Right lobe of liver (tissue), 4 donors: Measurements from ENCODE around the gene TRMT11.

Source experiments
- POLR2A ChIP-seq: fragments of 450-650 bp; IDR thresholded peaks from one replicate; pipeline ENCODE4 v1.6.1; 2017; ENCODE audit warnings: antibody characterized with exemption, mild to moderate bottlenecking
- TF ChIP-seq, protein P1 (sequence below), 4 donors: fragments of 200-600 bp in 3 of 4; fragments of 450-650 bp in 1 of 4; IDR thresholded peaks; one replicate each; pipeline versions ENCODE4 v1.5.1 to v1.8.0; 2016 to 2022; ENCODE audit warnings: antibody characterized with exemption in 4 of 4, mild to moderate bottlenecking in 2 of 4
- donor health status: DM: no; HTN: no; CAD: no.
- donor health status: DM: no; HTN: no; CAD: no.
- donor health status: DM: no; HTN: yes; CAD: no.

DNA sequence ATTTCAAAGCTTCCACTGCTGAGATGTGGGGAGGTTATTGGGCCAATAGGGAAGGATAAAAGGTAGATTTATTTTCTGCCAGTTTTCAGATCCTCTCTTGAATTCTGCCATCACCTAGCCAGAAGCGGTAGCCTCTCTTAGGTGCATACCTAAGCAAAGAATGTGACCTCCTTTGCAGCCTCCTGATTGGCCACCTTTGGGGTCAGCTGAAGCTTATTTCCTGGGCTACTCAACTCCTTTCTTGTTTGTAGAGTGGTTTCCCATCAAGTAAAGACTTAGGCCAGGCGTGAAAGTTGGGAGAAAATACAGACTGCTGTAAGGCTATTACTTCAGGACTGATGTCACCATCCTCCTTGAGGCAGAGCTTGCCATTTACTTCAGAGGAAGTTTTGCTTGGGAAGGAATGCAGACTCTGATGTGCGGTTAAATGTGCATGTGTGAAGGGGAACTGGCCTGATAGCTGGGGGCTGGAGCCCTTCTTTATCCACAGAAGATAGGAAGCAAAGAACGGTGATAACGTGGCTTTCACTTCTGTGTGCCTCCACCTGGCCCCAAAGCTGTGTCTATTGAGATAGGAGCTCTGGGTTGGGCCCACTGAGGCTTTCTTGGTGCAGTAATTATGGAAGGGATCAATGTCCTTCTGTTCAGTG lies 70.1 kb downstream of the TRMT11 start:
- TF ChIP-seq, protein P1, sequence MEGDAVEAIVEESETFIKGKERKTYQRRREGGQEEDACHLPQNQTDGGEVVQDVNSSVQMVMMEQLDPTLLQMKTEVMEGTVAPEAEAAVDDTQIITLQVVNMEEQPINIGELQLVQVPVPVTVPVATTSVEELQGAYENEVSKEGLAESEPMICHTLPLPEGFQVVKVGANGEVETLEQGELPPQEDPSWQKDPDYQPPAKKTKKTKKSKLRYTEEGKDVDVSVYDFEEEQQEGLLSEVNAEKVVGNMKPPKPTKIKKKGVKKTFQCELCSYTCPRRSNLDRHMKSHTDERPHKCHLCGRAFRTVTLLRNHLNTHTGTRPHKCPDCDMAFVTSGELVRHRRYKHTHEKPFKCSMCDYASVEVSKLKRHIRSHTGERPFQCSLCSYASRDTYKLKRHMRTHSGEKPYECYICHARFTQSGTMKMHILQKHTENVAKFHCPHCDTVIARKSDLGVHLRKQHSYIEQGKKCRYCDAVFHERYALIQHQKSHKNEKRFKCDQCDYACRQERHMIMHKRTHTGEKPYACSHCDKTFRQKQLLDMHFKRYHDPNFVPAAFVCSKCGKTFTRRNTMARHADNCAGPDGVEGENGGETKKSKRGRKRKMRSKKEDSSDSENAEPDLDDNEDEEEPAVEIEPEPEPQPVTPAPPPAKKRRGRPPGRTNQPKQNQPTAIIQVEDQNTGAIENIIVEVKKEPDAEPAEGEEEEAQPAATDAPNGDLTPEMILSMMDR (IDR thresholded peaks at IDR 0.05), result no peak
- TF ChIP-seq POLR2A, result no peak
